Stomach (tissue), 9 donors: ENCODE data around the gene DGCR8. TPM values are rescaled to one million over a fixed set of nuclear protein-coding genes. Genes with fewer than 3 reads are reported as not detected.

ENCODE experiments used
- DNase-seq, 2 donors: peaks; one replicate each; pipeline versions ENCODE4 v3.0.0 to v3.0.0-alpha.2; 2013 to 2019
- H3K27ac ChIP-seq, 5 donors: fragments of 200-600 bp in 4 of 5; sonication (generic) in 4 of 5; one replicate each; pipeline ENCODE4 v1.5.1; 2013 to 2019; ENCODE audit warnings: mild to moderate bottlenecking in 1 of 5, moderate library complexity in 1 of 5
- H3K27me3 ChIP-seq, 3 donors: fragments of 200-600 bp; sonication (generic); one replicate each; pipeline ENCODE4 v1.5.1; 2017 to 2019; ENCODE audit warnings: mixed run types in 1 of 3
- H3K36me3 ChIP-seq, 4 donors: fragments of 200-600 bp; sonication (generic); 1 replicate in 3 of 4; 2 replicates in 1 of 4; pipeline ENCODE4 v1.5.1; 2016 to 2019
- H3K4me1 ChIP-seq, 4 donors: fragments of 200-600 bp; sonication (generic); one replicate each; pipeline ENCODE4 v1.5.1; 2016 to 2019
- H3K4me3 ChIP-seq, 4 donors: fragments of 200-600 bp; sonication (generic) in 3 of 4; one replicate each; pipeline ENCODE4 v1.5.1; 2016 to 2019; ENCODE audit warnings: mild to moderate bottlenecking in 1 of 4
- H3K9me3 ChIP-seq, 4 donors: fragments of 200-600 bp; sonication (generic); one replicate each; pipeline ENCODE4 v1.5.1; 2016 to 2019
- EP300 ChIP-seq: sonication (generic); formaldehyde crosslinking; IDR thresholded peaks from one replicate; pipeline ENCODE4 v1.6.1; 2017; ENCODE audit warnings: antibody characterized with exemption
- POLR2A ChIP-seq, 4 donors: fragments of 450-650 bp; IDR thresholded peaks; one replicate each; pipeline ENCODE4 v1.6.1; 2016; ENCODE audit warnings: antibody characterized with exemption in 4 of 4, control low read depth in 2 of 4, mild to moderate bottlenecking in 1 of 4, moderate library complexity in 1 of 4
- POLR2AphosphoS5 ChIP-seq, 3 donors: sonication (generic); formaldehyde crosslinking; IDR thresholded peaks; one replicate each; pipeline ENCODE4 v1.6.1; 2016; ENCODE audit warnings: antibody characterized with exemption in 3 of 3
- WGBS, 5 donors: extraction: QIAGEN DNeasy Blood & Tissue Kit in 3 of 5; methylation state at CpG; one replicate each; pipeline versions ENCODE4 v1.1.5 to v1.1.7; 2013 to 2018; 5-methylcytosine and 5-hydroxymethylcytosine counted together
- intact Hi-C: fragments of 100-400 bp; cut with DNase I; formaldehyde crosslinking; loops from one replicate; pipeline ENCODE4 v1.15.1; 2023; ENCODE audit warnings: low total_unique reads
- polyA plus RNA-seq, 3 donors: library from polyadenylated mRNA; stranded (reverse); fragments of 200-250 nt; gene quantifications; one replicate each; pipeline ENCODE4 v1.2.3, GENCODE V29; 2013
- total RNA-seq, 5 donors: library from RNA; depleted of rRNA; stranded (reverse); fragments of >200 nt; gene quantifications; one replicate each; pipeline versions ENCODE4 v1.1.0 to v1.2.3, GENCODE V29; 2014 to 2016
- TF ChIP-seq, protein P1 (sequence below), 7 experiments: fragments of 450-650 bp in 4 of 7; fragments of 200-600 bp in 3 of 7; sonication (generic) in 3 of 7; IDR thresholded peaks; one replicate each; pipeline ENCODE4 v1.5.1; 2016 to 2019; ENCODE audit warnings: antibody characterized with exemption in 7 of 7, control low read depth in 2 of 7, mild to moderate bottlenecking in 1 of 7
- donor health status: healthy with polysubstance abuse.
- donor health status: Bipolar disorder and iron deficiency.
- donor health status: healthy.

The DGCR8 gene
- total and polyA plus RNA-seq, 8 donors = 7.8 to 55.4 (median 30.6) TPM

DNA sequence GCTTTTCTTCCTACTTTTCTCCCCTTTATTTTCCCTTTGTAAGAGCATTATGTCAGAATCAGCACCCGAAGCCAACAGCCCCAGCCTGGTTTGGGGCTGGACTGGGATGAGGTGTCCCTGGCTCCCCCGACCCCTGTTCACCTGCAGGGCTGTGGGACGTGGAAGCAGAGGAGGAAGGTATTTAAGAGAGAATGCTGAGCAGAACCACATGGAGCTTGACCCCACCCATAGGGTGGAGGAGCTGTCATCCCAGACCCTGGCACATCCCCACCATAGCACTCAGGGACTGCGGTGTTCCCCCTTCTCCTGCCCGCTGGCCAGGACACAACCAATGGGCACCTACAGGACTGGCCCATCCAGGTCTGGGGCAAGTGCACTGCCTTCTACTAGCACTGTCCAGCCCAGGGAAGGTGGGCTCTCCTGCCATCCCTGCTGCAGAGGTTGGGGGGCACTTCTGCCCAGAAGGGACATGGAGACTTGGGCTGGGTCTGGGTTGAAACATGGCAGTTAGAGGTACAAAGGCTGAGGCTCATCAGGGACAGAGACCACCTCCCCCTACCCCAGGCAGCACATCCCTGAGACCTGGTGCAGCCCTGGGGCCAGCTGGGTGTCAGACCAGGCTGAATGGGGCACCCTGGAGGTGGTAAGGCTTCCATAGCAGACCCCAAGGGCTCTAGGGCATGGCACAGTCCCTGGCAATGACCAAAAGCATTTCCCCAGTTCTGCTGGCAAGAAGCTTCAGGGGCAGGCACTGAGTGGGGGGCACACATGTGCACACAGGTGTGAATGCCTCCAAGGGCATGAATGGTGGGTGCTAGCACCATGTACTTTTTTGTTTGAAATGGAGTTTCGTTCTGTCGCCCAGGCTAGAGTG is 39.5 kb upstream of the DGCR8 start:
- Histone ChIP-seq H3K4me3 (no peak overlapping the region), H3K9me3 (no peaks in the 10 kb centered on the region), H3K27ac (no peak overlapping the region), H3K4me1 (peaks cover 0 to 4% (median under 1%) of the 10 kb centered on the region in 4 donors), H3K27me3 (no peaks in the 10 kb centered on the region), H3K36me3 (peaks cover 33 to 90% (median 88%) of the 10 kb centered on the region in 4 donors)
- intact Hi-C loops = no loop called here
- no peak for DNase-seq
- TF ChIP-seq, protein P1, sequence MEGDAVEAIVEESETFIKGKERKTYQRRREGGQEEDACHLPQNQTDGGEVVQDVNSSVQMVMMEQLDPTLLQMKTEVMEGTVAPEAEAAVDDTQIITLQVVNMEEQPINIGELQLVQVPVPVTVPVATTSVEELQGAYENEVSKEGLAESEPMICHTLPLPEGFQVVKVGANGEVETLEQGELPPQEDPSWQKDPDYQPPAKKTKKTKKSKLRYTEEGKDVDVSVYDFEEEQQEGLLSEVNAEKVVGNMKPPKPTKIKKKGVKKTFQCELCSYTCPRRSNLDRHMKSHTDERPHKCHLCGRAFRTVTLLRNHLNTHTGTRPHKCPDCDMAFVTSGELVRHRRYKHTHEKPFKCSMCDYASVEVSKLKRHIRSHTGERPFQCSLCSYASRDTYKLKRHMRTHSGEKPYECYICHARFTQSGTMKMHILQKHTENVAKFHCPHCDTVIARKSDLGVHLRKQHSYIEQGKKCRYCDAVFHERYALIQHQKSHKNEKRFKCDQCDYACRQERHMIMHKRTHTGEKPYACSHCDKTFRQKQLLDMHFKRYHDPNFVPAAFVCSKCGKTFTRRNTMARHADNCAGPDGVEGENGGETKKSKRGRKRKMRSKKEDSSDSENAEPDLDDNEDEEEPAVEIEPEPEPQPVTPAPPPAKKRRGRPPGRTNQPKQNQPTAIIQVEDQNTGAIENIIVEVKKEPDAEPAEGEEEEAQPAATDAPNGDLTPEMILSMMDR (IDR thresholded peaks at IDR 0.05) = no peak
- TF ChIP-seq EP300 = no peak
- no peak for TF ChIP-seq POLR2AphosphoS5 (IDR thresholded peaks at IDR 0.05)
- TF ChIP-seq POLR2A (IDR thresholded peaks at IDR 0.05) = no peak
- 82 to 95% (median 93%) methylated on average over 5 to 7 of the region's 7 CpGs for WGBS, 5 donors

DNA sequence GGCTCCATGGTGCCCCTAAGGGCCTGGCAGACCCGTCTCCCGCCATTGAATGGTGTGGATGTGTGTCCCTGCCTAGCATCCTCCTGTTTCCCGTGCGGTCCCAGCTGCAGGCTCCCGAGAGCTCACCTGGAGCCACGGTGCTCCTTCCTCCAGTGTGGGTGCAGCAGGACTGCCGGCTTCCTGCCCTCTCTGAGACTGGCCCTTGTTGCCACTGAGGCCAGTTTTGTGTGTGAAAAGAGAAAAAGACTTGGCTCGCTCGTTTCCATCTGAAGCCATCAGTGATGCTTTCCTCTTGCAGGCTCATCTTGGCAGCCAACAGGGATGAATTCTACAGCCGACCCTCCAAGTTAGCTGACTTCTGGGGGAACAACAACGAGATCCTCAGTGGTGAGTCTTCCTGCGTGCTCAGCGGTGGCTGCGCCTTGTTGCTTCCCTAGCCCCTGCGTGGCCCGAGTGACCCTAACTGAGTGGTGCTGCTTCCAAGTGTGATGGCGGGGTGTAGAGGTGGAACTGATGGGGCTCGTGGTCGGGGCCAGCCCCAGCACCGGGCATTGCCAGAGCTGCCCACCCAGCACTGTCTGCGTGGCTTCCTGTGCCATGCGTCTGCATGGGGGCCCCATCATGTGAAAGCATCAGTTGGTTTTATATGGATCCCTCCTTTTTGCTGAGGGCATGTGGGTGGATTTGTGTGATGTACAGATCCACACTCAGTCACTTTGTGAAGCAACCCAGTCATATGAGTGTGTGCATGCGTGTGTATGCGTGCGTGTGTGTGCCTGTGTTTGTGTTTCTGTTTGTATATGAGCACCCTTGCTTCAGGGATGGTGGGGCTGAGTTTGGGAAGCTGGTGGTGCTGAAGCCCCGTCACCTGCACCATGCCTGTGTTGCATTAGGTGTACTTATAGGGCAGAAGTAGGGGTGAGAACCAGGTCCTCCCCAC is 36.7 kb upstream of the DGCR8 start:
- Histone ChIP-seq H3K27me3 (no peaks in the 10 kb centered on the region), H3K9me3 (no peaks in the 10 kb centered on the region), H3K36me3 (peaks cover 36 to 98% (median 94%) of the 10 kb centered on the region in 4 donors), H3K4me1 (no peaks in the 10 kb centered on the region), H3K27ac (no peak overlapping the region), H3K4me3 (no peak overlapping the region)
- WGBS, 5 donors = 93 to 96% (median 94%) methylated on average over 26 of the region's 26 CpGs
- DNase-seq = no peak
- TF ChIP-seq POLR2A (IDR thresholded peaks at IDR 0.05) (no peak), POLR2AphosphoS5 (IDR thresholded peaks at IDR 0.05) (no peak), EP300 (no peak)
- TF ChIP-seq, protein P1 (IDR thresholded peaks at IDR 0.05) = no peak
- intact Hi-C loops = no loop called here

DNA sequence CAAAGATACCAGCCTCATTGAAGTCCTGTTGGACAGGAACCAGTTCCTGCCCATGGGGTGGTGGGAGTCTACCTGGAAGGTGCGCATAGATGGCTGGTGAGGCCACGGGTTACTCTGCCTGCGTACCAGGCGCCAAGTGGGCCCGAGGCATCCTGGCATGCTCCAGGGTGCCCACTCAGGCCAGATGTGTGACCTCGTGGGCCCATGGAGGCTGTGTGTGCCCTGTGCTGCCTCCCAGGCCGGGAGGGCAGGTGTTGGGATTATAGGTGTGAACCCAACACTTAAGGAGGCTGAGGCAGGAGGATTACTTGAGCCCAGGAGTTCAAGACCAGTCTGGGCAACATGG is 36.1 kb upstream of the DGCR8 start:
- Histone ChIP-seq H3K27ac (no peak overlapping the region), H3K27me3 (no peaks in the 10 kb centered on the region), H3K4me3 (no peak overlapping the region), H3K9me3 (no peaks in the 10 kb centered on the region), H3K4me1 (no peaks in the 10 kb centered on the region), H3K36me3 (peaks cover 32 to 98% (median 94%) of the 10 kb centered on the region in 4 donors)
- TF ChIP-seq POLR2AphosphoS5 (IDR thresholded peaks at IDR 0.05) (no peak), POLR2A (IDR thresholded peaks at IDR 0.05) (no peak), EP300 (no peak)
- TF ChIP-seq, protein P1 (IDR thresholded peaks at IDR 0.05) = no peak
- DNase-seq = no peak
- intact Hi-C loops = no loop called here
- WGBS, 5 donors = 77 to 97% (median 92%) methylated on average over 7 of the region's 7 CpGs

DNA sequence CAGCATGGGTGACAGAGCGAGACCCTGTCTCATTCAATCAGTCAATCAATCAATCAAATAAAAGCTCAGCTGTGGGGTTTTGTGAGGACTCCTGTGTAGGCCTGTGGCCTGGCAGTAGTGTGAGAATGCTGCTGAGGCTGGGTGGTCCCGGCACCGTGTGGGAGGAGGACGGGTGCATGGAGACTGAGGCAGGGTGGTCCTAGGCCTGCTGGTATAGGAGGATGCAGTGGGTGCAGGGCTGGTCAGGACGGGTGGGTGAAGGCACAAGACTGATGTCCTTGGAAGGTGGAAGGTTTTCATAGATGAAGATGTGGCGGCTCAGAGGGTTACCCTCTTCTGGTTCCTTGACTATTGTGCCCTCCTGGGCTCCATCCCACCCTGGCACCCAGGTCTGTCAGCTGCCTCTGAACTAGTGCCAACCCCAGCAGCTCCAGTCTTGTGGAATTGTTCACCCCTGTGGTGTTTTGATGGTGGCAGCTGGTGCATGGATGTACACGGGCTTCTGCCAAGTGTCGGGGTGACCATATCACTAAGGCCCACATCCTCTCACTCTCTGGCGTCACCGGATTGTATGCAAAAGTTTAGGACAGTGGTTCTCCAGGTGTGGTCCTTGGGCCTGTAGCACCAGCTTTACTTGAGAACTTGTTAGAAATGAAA is 35.4 kb upstream of the DGCR8 start:
- H3K27me3 ChIP-seq = no peaks in the 10 kb centered on the region
- no peaks in the 10 kb centered on the region for H3K4me1 ChIP-seq
- no peak for TF ChIP-seq EP300
- TF ChIP-seq, protein P1 (IDR thresholded peaks at IDR 0.05) = no peak
- TF ChIP-seq POLR2A (IDR thresholded peaks at IDR 0.05) = no peak
- no peak for TF ChIP-seq POLR2AphosphoS5 (IDR thresholded peaks at IDR 0.05)
- intact Hi-C loops = no loop called here
- no peak overlapping the region for H3K4me3 ChIP-seq
- H3K9me3 ChIP-seq = no peaks in the 10 kb centered on the region
- WGBS, 5 donors = 91 to 96% (median 92%) methylated on average over 10 of the region's 10 CpGs
- DNase-seq = no peak
- H3K27ac ChIP-seq = no peak overlapping the region
- peaks cover 32 to 96% (median 94%) of the 10 kb centered on the region in 4 donors for H3K36me3 ChIP-seq
